Nephron (organoid): ENCODE measurements around the gene ZFYVE21.

Source experiments
- H3K27ac Mint-ChIP-seq, 3 experiments: 2 replicates each; pipeline ENCODE4 v1.8.0; 2020; ENCODE audit warnings: mixed read lengths in 3 of 3, mild to moderate bottlenecking in 2 of 3, moderate library complexity in 1 of 3
- H3K27me3 Mint-ChIP-seq: 2 replicates; pipeline ENCODE4 v1.8.0; 2021; ENCODE audit warnings: low read depth, mild to moderate bottlenecking, moderate library complexity, mixed read lengths
- H3K36me3 Mint-ChIP-seq: 2 replicates; pipeline ENCODE4 v1.8.0; 2020; ENCODE audit warnings: low read depth, mixed read lengths
- H3K4me1 Mint-ChIP-seq: 2 replicates; pipeline ENCODE4 v1.8.0; 2020; ENCODE audit warnings: mixed read lengths
- H3K4me3 Mint-ChIP-seq, 3 experiments: 2 replicates each; pipeline ENCODE4 v1.8.0; 2020; ENCODE audit warnings: mild to moderate bottlenecking in 3 of 3, mixed read lengths in 3 of 3, moderate library complexity in 2 of 3
- H3K9me3 Mint-ChIP-seq: 2 replicates; pipeline ENCODE4 v1.8.0; 2020; ENCODE audit warnings: mixed read lengths
- TF ChIP-seq, protein P1 (sequence below), 3 experiments: fragments of 200-600 bp; sonication (generic); IDR thresholded peaks; one replicate each; pipeline ENCODE4 v1.5.0; 2021; ENCODE audit warnings: antibody characterized with exemption in 3 of 3; ENCODE audit not compliant: unreplicated experiment in 3 of 3

The ZFYVE21 gene

GRCh38 chr14:103684471-103684870, 31.1 kb upstream of the ZFYVE21 start:
- H3K4me3 Mint-ChIP-seq, result no peak overlapping the region
- no peaks in the 10 kb centered on the region for H3K27me3 Mint-ChIP-seq
- H3K9me3 Mint-ChIP-seq, result no peaks in the 10 kb centered on the region
- peaks cover 16% of the 10 kb centered on the region for H3K4me1 Mint-ChIP-seq
- TF ChIP-seq, protein P1, sequence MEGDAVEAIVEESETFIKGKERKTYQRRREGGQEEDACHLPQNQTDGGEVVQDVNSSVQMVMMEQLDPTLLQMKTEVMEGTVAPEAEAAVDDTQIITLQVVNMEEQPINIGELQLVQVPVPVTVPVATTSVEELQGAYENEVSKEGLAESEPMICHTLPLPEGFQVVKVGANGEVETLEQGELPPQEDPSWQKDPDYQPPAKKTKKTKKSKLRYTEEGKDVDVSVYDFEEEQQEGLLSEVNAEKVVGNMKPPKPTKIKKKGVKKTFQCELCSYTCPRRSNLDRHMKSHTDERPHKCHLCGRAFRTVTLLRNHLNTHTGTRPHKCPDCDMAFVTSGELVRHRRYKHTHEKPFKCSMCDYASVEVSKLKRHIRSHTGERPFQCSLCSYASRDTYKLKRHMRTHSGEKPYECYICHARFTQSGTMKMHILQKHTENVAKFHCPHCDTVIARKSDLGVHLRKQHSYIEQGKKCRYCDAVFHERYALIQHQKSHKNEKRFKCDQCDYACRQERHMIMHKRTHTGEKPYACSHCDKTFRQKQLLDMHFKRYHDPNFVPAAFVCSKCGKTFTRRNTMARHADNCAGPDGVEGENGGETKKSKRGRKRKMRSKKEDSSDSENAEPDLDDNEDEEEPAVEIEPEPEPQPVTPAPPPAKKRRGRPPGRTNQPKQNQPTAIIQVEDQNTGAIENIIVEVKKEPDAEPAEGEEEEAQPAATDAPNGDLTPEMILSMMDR (IDR thresholded peaks at IDR 0.05; ENCODE audit: unreplicated experiment in 3 of 3), result no peak
- H3K27ac Mint-ChIP-seq, result no peak overlapping the region
- peaks cover 57% of the 10 kb centered on the region for H3K36me3 Mint-ChIP-seq

DNA sequence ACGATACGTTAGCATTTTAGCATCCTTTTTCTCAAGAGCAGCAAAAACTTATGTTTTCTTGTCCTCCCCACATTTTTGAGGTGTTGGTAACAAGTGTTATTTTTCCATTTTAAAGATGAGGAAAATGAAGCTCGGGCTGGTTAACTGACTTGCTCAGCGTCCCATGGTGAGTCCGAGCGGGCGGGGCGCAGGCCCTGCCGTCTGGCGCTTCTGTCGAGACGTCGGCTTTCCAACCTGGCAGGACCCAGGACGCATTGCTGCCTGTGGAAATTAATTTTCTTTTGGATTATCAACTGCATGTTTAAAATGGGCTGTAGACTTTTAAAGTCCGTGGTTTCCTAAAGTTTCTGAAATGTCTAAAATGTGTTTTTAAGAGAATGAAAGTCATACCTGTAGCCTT, 30.7 kb upstream of the ZFYVE21 start:
- Mint-ChIP-seq H3K27ac (no peak overlapping the region), H3K4me3 (no peak overlapping the region), H3K4me1 (peaks cover 16% of the 10 kb centered on the region), H3K9me3 (no peaks in the 10 kb centered on the region), H3K27me3 (no peaks in the 10 kb centered on the region), H3K36me3 (peaks cover 56% of the 10 kb centered on the region)
- TF ChIP-seq, protein P1 (IDR thresholded peaks at IDR 0.05; ENCODE audit: unreplicated experiment in 3 of 3), result no peak

DNA sequence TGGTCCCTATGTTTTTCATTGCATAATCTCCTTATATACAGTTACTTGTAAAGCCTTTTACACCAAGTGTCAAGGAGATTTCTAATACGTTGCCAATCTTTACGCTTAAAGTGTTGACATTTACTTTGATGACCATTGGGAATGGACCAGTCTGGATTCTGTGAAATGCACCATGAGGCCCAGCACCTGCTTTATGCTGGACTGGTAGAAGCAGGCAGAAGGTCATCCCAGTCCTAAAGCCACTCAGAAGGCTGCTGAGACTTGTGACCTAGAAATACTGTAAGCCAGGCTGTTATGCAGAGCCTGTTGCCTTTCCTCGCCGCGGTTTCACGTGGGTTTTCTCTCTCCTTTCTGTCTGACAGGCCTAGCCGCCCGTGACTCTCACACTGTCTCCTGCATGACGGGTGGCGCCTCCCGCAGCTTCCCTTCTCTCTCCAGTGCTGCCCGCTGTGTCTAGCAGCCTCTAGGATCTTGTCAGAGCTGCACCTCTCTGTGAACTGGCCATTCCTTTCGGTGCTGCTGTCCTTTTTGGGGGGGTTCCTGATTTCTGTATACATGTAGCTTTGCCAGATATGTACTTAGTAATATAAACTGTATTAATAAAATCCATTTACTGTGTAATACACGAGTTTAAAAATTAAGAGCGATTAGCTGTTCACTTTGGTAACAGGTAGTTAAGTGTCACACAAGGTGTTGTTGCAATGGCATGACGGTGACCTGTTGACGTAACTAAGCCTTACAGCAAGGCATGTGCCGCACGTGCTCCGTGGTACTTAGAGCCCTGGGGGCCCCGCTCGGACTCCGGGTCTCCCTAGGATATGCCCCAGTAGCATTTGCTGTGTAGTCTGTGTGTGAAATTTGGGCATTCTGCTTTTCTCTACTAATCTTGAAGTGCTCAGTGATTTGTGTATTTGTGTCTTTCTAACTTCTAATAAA, 30.1 kb upstream of the ZFYVE21 start:
- Mint-ChIP-seq H3K4me3 (no peak overlapping the region), H3K4me1 (peaks cover 16% of the 10 kb centered on the region), H3K27ac (peak overlapping the region in 1 of 3 experiments; percentile 18), H3K9me3 (no peaks in the 10 kb centered on the region), H3K27me3 (no peaks in the 10 kb centered on the region), H3K36me3 (peaks cover 57% of the 10 kb centered on the region)
- TF ChIP-seq, protein P1 (IDR thresholded peaks at IDR 0.05; ENCODE audit: unreplicated experiment in 3 of 3), result no peak

- Mint-ChIP-seq H3K36me3 (peaks cover 49% of the 10 kb centered on the region), H3K27me3 (no peaks in the 10 kb centered on the region), H3K9me3 (no peaks in the 10 kb centered on the region), H3K27ac (no peak overlapping the region), H3K4me1 (peaks cover 16% of the 10 kb centered on the region), H3K4me3 (no peak overlapping the region)
- TF ChIP-seq, protein P1 (IDR thresholded peaks at IDR 0.05; ENCODE audit: unreplicated experiment in 3 of 3), result no peak
Observed at GRCh38 chr14:103686831-103687485, 28.7 kb upstream of the ZFYVE21 start.

- no peaks in the 10 kb centered on the region for H3K9me3 Mint-ChIP-seq
- peaks cover 16% of the 10 kb centered on the region for H3K4me1 Mint-ChIP-seq
- no peak overlapping the region for H3K4me3 Mint-ChIP-seq
- no peaks in the 10 kb centered on the region for H3K27me3 Mint-ChIP-seq
- TF ChIP-seq, protein P1 (IDR thresholded peaks at IDR 0.05; ENCODE audit: unreplicated experiment in 3 of 3), result no peak
- H3K27ac Mint-ChIP-seq, result no peak overlapping the region
- peaks cover 49% of the 10 kb centered on the region for H3K36me3 Mint-ChIP-seq
Observed at GRCh38 chr14:103687712-103688111, 27.9 kb upstream of the ZFYVE21 start.
